ENCODE data around the gene FAM236A.
"Not testable (repeated sequence)": the region's sequence is repeated elsewhere in the genome, so short reads cannot be mapped to it uniquely, and the experiment has no call there.

Gene FAM236A

GRCh38 chrX:72937906-72938305, at the start of gene FAM236A:
FAM236A (plus strand) TSS chrX:72938206; CDS start chrX:72938263, 57 bp downstream.
- not testable (repeated sequence) for DNase-seq

DNA sequence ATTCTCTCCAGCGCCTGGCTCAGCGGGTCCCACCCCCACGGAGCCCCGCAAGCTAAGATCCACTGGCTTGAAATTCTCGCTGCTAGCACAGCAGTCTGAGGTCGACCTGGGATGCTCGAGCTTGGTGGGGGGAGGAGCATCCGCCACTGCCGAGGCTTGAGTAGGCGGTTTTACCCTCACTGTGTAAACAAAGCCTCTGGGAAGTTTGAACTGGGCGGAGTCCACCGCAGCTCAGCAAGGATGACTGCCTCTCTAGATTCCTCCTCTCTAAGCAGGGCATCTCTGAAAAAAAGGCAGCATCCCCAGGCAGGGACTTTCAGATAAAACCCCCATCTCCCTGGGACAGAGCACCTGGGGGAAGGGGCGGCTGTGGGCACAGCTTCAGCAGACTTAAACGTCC, 48.3 kb upstream of the FAM236A start:
- DNase-seq: not testable (repeated sequence)

DNA sequence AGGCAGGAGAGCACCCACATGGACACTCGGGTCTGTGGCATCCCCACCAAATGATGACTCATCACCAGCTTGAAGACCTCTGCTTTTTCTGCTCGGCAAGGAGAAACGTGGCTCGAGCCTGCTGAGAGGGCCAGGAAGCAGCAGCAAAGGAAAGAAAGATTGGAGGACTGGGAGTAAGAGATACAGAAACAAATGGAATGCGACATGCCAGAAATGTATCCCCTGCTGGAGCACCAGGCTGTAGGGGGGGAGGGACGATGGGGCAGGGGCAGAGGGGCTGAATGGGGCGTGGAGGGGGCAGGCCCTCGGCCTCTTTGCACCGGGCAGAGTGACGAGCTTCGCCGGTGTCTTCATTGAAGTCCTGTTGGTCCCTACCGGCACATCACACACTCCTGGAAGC, 25.7 kb upstream of the FAM236A start, which contains the start of gene FAM236C:
TSS of gene FAM236C (plus strand) at position 301 of the 400 bp plus-strand sequence. CDS start 100 bp downstream, outside the sequence.
- DNase-seq: not testable (repeated sequence)

- DNase-seq: not testable (repeated sequence)
Observed at GRCh38 chrX:72916096-72916495, 21.9 kb upstream of the FAM236A start.

DNA sequence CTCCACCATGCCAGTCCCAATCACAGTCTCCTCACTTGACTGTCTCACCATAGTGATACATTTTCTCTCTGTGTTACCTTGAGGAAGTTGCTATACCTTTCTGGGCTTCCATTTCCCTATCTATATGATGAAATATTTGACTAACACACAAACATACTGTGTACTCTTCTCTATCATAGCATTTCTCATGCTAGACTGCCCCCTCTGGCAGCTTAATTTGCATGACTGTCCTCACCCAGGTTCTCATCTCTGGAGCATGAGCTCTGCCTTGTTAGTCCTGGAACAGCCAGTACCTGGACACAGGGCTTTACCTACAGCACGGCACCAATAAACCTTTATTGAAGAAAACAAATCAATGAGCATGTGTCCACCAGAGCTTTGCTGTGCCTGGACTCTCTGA, 5.7 kb upstream of the FAM236A start:
- DNase-seq: not testable (repeated sequence)

DNA sequence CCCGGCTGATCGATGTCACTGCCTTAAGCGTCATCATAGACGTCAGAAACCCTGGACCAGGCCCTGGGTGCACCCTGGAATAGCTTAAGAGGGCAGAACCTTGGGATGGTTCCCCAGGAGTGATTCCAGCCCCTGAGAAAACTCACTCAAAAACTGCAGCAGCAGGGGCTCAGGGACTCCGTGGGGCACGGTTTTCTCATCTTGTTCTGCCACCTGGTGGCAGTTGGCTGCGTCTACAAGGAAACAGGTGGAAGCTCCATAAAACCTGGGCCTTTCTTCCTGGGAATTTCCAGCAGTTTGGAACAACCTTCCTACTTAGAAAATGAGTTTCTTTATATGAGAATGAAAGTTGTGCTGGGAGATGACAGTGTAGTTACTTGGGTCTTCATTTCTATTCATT, 1.6 kb upstream of the FAM236A start:
- DNase-seq: not testable (repeated sequence)

GRCh38 chrX:72936882-72937455, 1.0 kb upstream of the FAM236A start:
- not testable (repeated sequence) for DNase-seq

GRCh38 chrX:72942272-72942671, 4.3 kb downstream of the FAM236A start:
- not testable (repeated sequence) for DNase-seq

GRCh38 chrX:72943035-72943818, 5.2 kb downstream of the FAM236A start:
- not testable (repeated sequence) for DNase-seq

DNA sequence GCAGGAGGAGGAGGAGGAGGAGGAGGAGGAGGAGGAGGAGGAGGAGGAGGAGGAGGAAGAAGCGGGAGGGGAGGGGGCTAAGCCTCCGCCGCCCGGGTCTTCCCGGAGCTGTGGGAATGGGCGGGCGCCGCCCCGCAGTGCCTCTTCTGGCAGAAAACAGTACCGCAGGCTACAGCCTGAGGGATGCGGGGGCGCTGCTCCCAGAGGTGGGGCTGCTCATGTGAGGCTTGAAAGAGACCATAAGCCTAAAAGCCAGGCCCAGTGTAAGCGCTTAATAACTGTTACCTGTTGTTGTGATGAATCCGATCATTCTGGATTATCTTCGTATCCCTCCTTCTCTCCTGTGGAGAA, 5.8 kb downstream of the FAM236A start, which contains the start of gene DMRTC1:
TSS of gene DMRTC1 (minus strand) at position 19 of the 351 bp plus-strand sequence. CDS start 68,143 bp downstream, outside the sequence.
- DNase-seq: not testable (repeated sequence)

DNA sequence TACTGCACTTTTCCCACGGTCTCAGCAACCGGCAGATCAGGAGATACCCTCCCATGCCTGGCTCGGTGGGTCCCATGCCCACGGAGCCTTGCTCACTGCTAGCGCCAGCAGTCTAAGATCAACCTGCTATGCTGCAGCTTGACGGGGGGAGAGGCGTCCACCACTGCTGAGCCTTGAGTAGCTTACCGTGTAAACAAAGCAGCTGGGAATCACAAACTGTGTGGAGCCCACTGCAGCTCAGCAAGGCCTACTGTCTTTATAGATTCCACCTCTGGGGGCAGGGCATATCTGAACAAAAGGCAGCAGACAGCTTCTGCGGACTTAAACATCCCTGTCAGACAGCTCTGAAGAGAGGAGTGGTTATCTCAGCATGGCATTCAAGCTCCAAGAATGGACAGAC, 22.0 kb downstream of the FAM236A start:
- DNase-seq: not testable (repeated sequence)

DNA sequence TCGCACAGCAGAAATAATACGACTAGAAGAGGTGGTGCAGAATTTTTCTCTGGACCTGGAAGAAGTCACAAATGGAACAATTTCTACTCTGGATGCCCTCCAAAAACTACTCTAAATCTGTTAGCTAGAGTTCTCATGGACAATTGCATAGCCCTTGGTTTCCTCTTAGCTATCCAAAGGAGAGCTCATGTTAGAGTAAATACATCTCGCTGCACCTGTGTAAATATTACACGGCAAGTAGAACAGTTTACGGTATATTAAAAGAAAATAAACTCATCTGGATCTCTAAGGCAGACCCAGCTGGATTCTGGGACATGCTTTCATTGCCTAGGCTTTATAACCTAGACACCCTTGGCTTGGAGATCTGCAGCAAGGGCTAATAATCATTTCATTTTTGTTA, 33.9 kb downstream of the FAM236A start:
- DNase-seq: not testable (repeated sequence)

- not testable (repeated sequence) for DNase-seq
Observed at GRCh38 chrX:72974885-72975284, 36.9 kb downstream of the FAM236A start.

DNA sequence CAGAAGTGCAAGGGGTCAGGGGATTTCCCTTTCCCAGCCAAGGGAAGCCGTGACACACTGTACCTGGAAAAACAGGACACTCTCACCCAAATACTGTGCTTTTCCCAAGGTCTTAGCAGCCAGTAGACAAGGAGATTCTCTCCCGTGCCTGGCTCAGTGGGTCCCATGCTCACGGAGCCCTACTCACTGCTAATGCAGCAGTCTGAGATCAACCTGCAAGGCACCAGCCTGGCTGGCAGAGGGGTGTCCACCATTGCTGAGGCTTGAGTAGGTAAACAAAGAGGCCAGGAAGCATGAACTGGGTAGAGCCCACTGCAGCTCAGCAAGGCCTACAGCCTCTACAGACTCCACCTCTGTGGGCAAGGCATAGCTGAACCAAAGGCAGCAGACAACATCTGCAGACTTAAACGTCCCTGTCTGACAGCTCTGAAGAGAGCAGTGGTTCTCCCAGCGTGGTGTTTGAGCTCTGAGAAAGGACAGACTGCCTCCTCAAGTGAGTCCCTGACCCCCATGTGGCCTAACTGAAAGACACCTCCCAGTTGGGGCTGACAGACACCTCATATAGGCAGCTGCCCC, 43.0 kb downstream of the FAM236A start:
- not testable (repeated sequence) for DNase-seq

All from NCI-H187 treated with DMSO at 0.1 percent for 48 hours (cell line).